HL-60 (cell line): Measurements from ENCODE around the gene P2RY6.

Source experiments
- DNase-seq, 2 experiments: peaks; one replicate each; pipeline ENCODE4 v3.0.0-alpha.2; 2010 to 2020; ENCODE audit warnings: low read depth in 1 of 2, low spot score in 1 of 2
- H3K27ac ChIP-seq: fragments of 250-450 bp; sonication (Bioruptor Pico); replicated peaks from 2 replicates; pipeline ENCODE4 v1.5.1; 2020; ENCODE audit warnings: mild to moderate bottlenecking, moderate library complexity
- H3K27me3 ChIP-seq: fragments of 250-450 bp; sonication (Bioruptor Pico); 2 replicates; pipeline ENCODE4 v1.5.1; 2021; ENCODE audit warnings: mild to moderate bottlenecking, moderate library complexity; ENCODE audit not compliant: insufficient read depth, poor library complexity, severe bottlenecking
- H3K4me3 ChIP-seq: replicated peaks from 2 replicates; pipeline ENCODE4 v1.5.1; 2011; ENCODE audit warnings: mild to moderate bottlenecking, control low read depth, low read length; ENCODE audit not compliant: insufficient read depth
- GABPA ChIP-seq: IDR thresholded peaks from 2 replicates; pipeline ENCODE4 v1.6.1; 2012; ENCODE audit warnings: low read depth
- POLR2AphosphoS5 ChIP-seq: IDR thresholded peaks from 2 replicates; pipeline ENCODE4 v1.6.1; 2012; ENCODE audit warnings: low read depth
- SPI1 ChIP-seq: IDR thresholded peaks from 2 replicates; pipeline ENCODE4 v1.6.1; 2012; ENCODE audit warnings: low read depth, mild to moderate bottlenecking, borderline replicate concordance
- TF ChIP-seq, protein P1 (sequence below): IDR thresholded peaks from one replicate; pipeline ENCODE4 v1.5.1; 2011; ENCODE audit warnings: low read length, control low read depth, inconsistent platforms; ENCODE audit not compliant: insufficient read depth
- TF ChIP-seq, protein P2 (sequence below): IDR thresholded peaks from 2 replicates; pipeline ENCODE4 v1.6.1; 2012; ENCODE audit warnings: low read depth; ENCODE audit not compliant: insufficient replicate concordance

P2RY6 gene

GRCh38 chr11:73234471-73235181 is 37.5 kb upstream of the P2RY6 start:
- Histone ChIP-seq H3K27me3 (no peaks in the 10 kb centered on the region), H3K27ac (no peak overlapping the region), H3K4me3 (no peak overlapping the region)
- no peak for TF ChIP-seq SPI1
- no peak for TF ChIP-seq GABPA
- TF ChIP-seq, protein P1, sequence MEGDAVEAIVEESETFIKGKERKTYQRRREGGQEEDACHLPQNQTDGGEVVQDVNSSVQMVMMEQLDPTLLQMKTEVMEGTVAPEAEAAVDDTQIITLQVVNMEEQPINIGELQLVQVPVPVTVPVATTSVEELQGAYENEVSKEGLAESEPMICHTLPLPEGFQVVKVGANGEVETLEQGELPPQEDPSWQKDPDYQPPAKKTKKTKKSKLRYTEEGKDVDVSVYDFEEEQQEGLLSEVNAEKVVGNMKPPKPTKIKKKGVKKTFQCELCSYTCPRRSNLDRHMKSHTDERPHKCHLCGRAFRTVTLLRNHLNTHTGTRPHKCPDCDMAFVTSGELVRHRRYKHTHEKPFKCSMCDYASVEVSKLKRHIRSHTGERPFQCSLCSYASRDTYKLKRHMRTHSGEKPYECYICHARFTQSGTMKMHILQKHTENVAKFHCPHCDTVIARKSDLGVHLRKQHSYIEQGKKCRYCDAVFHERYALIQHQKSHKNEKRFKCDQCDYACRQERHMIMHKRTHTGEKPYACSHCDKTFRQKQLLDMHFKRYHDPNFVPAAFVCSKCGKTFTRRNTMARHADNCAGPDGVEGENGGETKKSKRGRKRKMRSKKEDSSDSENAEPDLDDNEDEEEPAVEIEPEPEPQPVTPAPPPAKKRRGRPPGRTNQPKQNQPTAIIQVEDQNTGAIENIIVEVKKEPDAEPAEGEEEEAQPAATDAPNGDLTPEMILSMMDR = no peak
- TF ChIP-seq POLR2AphosphoS5 = no peak
- TF ChIP-seq, protein P2, sequence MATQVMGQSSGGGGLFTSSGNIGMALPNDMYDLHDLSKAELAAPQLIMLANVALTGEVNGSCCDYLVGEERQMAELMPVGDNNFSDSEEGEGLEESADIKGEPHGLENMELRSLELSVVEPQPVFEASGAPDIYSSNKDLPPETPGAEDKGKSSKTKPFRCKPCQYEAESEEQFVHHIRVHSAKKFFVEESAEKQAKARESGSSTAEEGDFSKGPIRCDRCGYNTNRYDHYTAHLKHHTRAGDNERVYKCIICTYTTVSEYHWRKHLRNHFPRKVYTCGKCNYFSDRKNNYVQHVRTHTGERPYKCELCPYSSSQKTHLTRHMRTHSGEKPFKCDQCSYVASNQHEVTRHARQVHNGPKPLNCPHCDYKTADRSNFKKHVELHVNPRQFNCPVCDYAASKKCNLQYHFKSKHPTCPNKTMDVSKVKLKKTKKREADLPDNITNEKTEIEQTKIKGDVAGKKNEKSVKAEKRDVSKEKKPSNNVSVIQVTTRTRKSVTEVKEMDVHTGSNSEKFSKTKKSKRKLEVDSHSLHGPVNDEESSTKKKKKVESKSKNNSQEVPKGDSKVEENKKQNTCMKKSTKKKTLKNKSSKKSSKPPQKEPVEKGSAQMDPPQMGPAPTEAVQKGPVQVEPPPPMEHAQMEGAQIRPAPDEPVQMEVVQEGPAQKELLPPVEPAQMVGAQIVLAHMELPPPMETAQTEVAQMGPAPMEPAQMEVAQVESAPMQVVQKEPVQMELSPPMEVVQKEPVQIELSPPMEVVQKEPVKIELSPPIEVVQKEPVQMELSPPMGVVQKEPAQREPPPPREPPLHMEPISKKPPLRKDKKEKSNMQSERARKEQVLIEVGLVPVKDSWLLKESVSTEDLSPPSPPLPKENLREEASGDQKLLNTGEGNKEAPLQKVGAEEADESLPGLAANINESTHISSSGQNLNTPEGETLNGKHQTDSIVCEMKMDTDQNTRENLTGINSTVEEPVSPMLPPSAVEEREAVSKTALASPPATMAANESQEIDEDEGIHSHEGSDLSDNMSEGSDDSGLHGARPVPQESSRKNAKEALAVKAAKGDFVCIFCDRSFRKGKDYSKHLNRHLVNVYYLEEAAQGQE = no peak
- DNase-seq = no peak

DNA sequence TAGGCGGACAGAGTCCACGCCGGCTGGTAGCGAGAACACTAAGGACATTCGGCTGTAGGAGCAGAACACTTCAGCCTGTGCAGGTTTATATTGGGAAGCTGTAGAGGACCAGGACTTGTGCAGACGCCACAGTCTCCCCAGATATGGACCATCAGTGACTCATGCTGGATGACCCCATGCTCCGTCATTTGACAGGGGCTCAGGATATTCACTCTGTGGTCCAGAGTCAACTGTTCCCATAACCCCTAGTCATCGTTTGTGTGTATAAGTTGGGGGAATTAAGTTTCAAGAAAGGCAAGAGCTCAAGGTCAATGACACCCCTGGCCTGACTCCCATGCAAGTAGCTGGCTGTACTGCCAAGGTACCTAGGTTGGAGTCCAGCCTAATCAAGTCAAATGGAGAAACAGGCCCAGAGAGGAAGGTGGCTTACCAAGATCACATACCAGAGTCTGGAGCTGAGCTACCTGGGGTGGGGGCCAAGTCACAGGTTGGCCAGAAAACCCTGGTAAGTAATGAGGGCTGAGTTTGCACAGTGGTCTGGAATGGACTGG is 36.8 kb upstream of the P2RY6 start:
- H3K4me3 ChIP-seq = no peak overlapping the region
- H3K27ac ChIP-seq = 0 out of 2 replicates have a peak overlapping the region, but pooled peaks have one; percentile 14
- no peak for DNase-seq
- H3K27me3 ChIP-seq = no peaks in the 10 kb centered on the region
- TF ChIP-seq SPI1 = no peak
- TF ChIP-seq, protein P1 = no peak
- TF ChIP-seq, protein P2 = no peak
- TF ChIP-seq GABPA = no peak
- no peak; the same call in 1 of the 2 replicates for TF ChIP-seq POLR2AphosphoS5

DNA sequence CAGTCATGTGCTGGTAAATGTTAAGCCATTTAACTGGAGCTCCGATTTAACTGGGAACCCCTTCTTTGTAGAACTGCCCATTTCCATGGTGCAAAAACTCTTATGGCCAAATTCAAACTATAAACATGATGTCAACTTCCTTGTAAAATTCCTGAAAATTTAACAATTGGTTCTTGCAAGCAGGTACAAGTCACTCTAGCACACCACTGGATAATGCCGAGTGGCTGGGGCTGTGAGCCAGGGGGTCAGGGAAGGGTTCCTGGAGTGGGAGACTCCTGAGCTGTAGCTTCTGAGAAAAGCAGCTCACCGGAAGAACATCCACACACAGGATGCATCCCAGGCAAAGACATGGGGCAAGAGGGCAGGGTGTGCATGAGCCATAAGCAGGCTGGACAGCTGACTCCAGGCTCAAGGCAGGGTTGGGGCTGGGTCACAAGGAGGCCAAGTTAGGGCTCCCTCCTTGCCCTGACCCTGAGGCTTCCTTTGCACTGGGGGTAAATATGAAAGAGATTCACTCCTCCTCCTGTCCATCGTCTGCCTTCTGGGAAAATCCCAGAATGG is 35.9 kb upstream of the P2RY6 start:
- H3K27ac ChIP-seq = peak overlapping the region; percentile 14; the same call in 1 of the 2 replicates
- H3K27me3 ChIP-seq = no peaks in the 10 kb centered on the region
- DNase-seq = peak in 1 of 2 experiments; percentile 18
- H3K4me3 ChIP-seq = no peak overlapping the region
- TF ChIP-seq, protein P1 = no peak
- TF ChIP-seq GABPA (no peak), SPI1 (no peak), POLR2AphosphoS5 (no peak)
- TF ChIP-seq, protein P2 = no peak
